GM18909 (cell line): Measurements from ENCODE around the gene GRAMD2A.
A peak's percentile ranks its signal among the peaks of the same experiment; 100 is the strongest.

Experiments
- ATAC-seq: cut with Tn5 transposase; IDR thresholded peaks from one replicate; pipeline ENCODE4 v1.9.1; 2021; ENCODE audit warnings: mild to moderate bottlenecking; ENCODE audit not compliant: unreplicated experiment, poor library complexity

The GRAMD2A gene

GRCh38 chr15:72141171-72142084 lies 56.2 kb downstream of the GRAMD2A start:
- peak; percentile 100 for ATAC-seq

GRCh38 chr15:72140088-72140487 lies 57.5 kb downstream of the GRAMD2A start:
- ATAC-seq, result no peak

- ATAC-seq, result no peak
Measured at GRCh38 chr15:72139667-72140066, 57.9 kb downstream of the GRAMD2A start.

- no peak for ATAC-seq
Measured at GRCh38 chr15:72136170-72137051, 61.2 kb downstream of the GRAMD2A start.

GRCh38 chr15:72135719-72136118 lies 61.9 kb downstream of the GRAMD2A start:
- no peak for ATAC-seq

GRCh38 chr15:72133211-72133610 lies 64.4 kb downstream of the GRAMD2A start:
- no peak for ATAC-seq

GRCh38 chr15:72131922-72132321 lies 65.7 kb downstream of the GRAMD2A start:
- no peak for ATAC-seq

- no peak for ATAC-seq
Measured at GRCh38 chr15:72130272-72130671, 67.3 kb downstream of the GRAMD2A start.

- ATAC-seq, result no peak
Measured at GRCh38 chr15:72128359-72128758, 69.2 kb downstream of the GRAMD2A start.

GRCh38 chr15:72127724-72128322 lies 69.8 kb downstream of the GRAMD2A start:
- no peak for ATAC-seq

GRCh38 chr15:72124218-72124617 lies 73.4 kb downstream of the GRAMD2A start:
- no peak for ATAC-seq

- ATAC-seq, result peak; percentile 74
Measured at GRCh38 chr15:72118017-72118978, 79.3 kb downstream of the GRAMD2A start, which contains the start of the genes MYO9A and SENP8. Gene MYO9A (minus strand): TSS chr15:72118150. CDS start chr15:72046563, 71,587 bp downstream. Gene SENP8 (plus strand): TSS chr15:72118403. CDS start chr15:72139624, 21,221 bp downstream.

- ATAC-seq, result peak; percentile 68
Measured at GRCh38 chr15:72117486-72118016, 80.0 kb downstream of the GRAMD2A start.

GRCh38 chr15:72116731-72117485 lies 80.7 kb downstream of the GRAMD2A start:
- peak; percentile 7 for ATAC-seq

- no peak for ATAC-seq
Measured at GRCh38 chr15:72113347-72114031, 84.1 kb downstream of the GRAMD2A start.

GRCh38 chr15:72112805-72113204 lies 84.8 kb downstream of the GRAMD2A start:
- ATAC-seq, result no peak

GRCh38 chr15:72112116-72112515 lies 85.5 kb downstream of the GRAMD2A start:
- no peak for ATAC-seq

- no peak for ATAC-seq
Measured at GRCh38 chr15:72110355-72110754, 87.2 kb downstream of the GRAMD2A start.
